ENCODE results near the gene CSTF3.

- TF ChIP-seq CTCF (IDR thresholded peaks at IDR 0.05) (no peak), POLR2AphosphoS5 (IDR thresholded peaks at IDR 0.05) (no peak), POLR2A (IDR thresholded peaks at IDR 0.05) (no peak), EP300 (IDR thresholded peaks at IDR 0.05) (no peak)
Measured at GRCh38 chr11:33055375-33055774, 105.9 kb downstream of the CSTF3 start.

Measured in upper lobe of left lung (tissue), 4 donors.